Testis (tissue), 3 donors: Measurements from ENCODE around the gene C11orf52. TPM values are rescaled to one million over a fixed set of nuclear protein-coding genes. Genes with fewer than 3 reads are reported as not detected.
"Not testable (repeated sequence)": the region's sequence is repeated elsewhere in the genome, so short reads cannot be mapped to it uniquely, and the experiment has no call there.

Source experiments
- DNase-seq: peaks from one replicate; pipeline ENCODE4 v3.0.0-alpha.2; 2019
- H3K27ac ChIP-seq, 2 donors: fragments of 200-600 bp; sonication (generic); one replicate each; pipeline ENCODE4 v1.5.1; 2019
- H3K27me3 ChIP-seq: fragments of 200-600 bp; sonication (generic); one replicate; pipeline ENCODE4 v1.5.1; 2019
- H3K36me3 ChIP-seq: fragments of 200-600 bp; sonication (generic); one replicate; pipeline ENCODE4 v1.5.1; 2017; ENCODE audit warnings: low read depth; ENCODE audit errors: missing control alignments
- H3K4me1 ChIP-seq: fragments of 200-600 bp; sonication (generic); one replicate; pipeline ENCODE4 v1.5.1; 2019
- H3K4me3 ChIP-seq, 2 donors: fragments of 200-600 bp; sonication (generic); one replicate each; pipeline ENCODE4 v1.5.1; 2017 to 2019
- H3K9me3 ChIP-seq: fragments of 200-600 bp; sonication (generic); one replicate; pipeline ENCODE4 v1.5.1; 2017
- CTCF ChIP-seq, 3 experiments: fragments of 450-650 bp in 2 of 3; fragments of 200-600 bp in 1 of 3; sonication (generic) in 1 of 3; IDR thresholded peaks; one replicate each; pipeline ENCODE4 v1.5.1; 2016 to 2019; ENCODE audit warnings: antibody characterized with exemption in 3 of 3, mild to moderate bottlenecking in 2 of 3, moderate library complexity in 1 of 3
- POLR2A ChIP-seq: fragments of 450-650 bp; IDR thresholded peaks from one replicate; pipeline ENCODE4 v1.6.1; 2017; ENCODE audit warnings: antibody characterized with exemption, mild to moderate bottlenecking, moderate library complexity
- WGBS, 2 donors: methylation state at CpG; one replicate each; pipeline ENCODE4 v1.1.5; 2018; 5-methylcytosine and 5-hydroxymethylcytosine counted together
- intact Hi-C: fragments of 100-400 bp; cut with DNase I; formaldehyde crosslinking; loops from one replicate; pipeline ENCODE4 v1.15.1; 2023; ENCODE audit warnings: low total_unique reads
- polyA plus RNA-seq: library from polyadenylated mRNA; stranded (reverse); fragments of 350-450 nt; fragmentation: Illumina TruSeq; extraction: RNeasy Lipid Tissue Mini Kit (QIAGEN cat#74804); gene quantifications from one replicate; pipeline ENCODE4 v1.2.3, GENCODE V29; 2014; ENCODE audit warnings: low read depth, low replicate concordance; ENCODE audit not compliant: insufficient read depth
- total RNA-seq, 2 donors: library from RNA; depleted of rRNA; stranded (reverse); fragments of >200 nt; gene quantifications; one replicate each; pipeline ENCODE4 v1.2.3, GENCODE V29; 2016

The C11orf52 gene
- total and polyA plus RNA-seq, 3 donors from 2014 or later = 1.4 to 2.0 (median 1.6) TPM

- no peak overlapping the region for H3K27ac ChIP-seq
- DNase-seq = no peak
Measured at GRCh38 chr11:111882202-111882601, 36.5 kb upstream of the C11orf52 start.

GRCh38 chr11:111885053-111885452, 33.7 kb upstream of the C11orf52 start:
- H3K27me3 ChIP-seq, DNase-seq, H3K36me3 ChIP-seq, H3K9me3 ChIP-seq, H3K4me3 ChIP-seq, H3K27ac ChIP-seq, intact Hi-C loops, H3K4me1 ChIP-seq: not testable (repeated sequence)
- WGBS, 2 donors = 78 to 97% methylated on average over 4 of the region's 4 CpGs

More at GRCh38 chr11:111882202-111882601, 36.5 kb upstream of the C11orf52 start:
- H3K9me3 ChIP-seq = no peaks in the 10 kb centered on the region
- no peak overlapping the region for H3K4me3 ChIP-seq
- TF ChIP-seq POLR2A (no peak), CTCF (IDR thresholded peaks at IDR 0.05) (no peak)
- H3K27me3 ChIP-seq = no peaks in the 10 kb centered on the region
- no peaks in the 10 kb centered on the region for H3K36me3 ChIP-seq
- peaks cover 4% of the 10 kb centered on the region for H3K4me1 ChIP-seq
- intact Hi-C loops = no loop called here
- WGBS, 2 donors = 86 to 94% methylated on average over 5 of the region's 5 CpGs

- no peak overlapping the region for H3K27ac ChIP-seq
- no peak for DNase-seq
- intact Hi-C loops = no loop called here
- no peaks in the 10 kb centered on the region for H3K27me3 ChIP-seq
- H3K4me3 ChIP-seq = no peak overlapping the region
- TF ChIP-seq CTCF (IDR thresholded peaks at IDR 0.05) = no peak
- TF ChIP-seq POLR2A = no peak
- no peaks in the 10 kb centered on the region for H3K9me3 ChIP-seq
- WGBS, 2 donors = 75 to 95% methylated on average over 4 of the region's 4 CpGs
- H3K4me1 ChIP-seq = no peaks in the 10 kb centered on the region
- no peaks in the 10 kb centered on the region for H3K36me3 ChIP-seq
Measured at GRCh38 chr11:111886032-111886431, 32.7 kb upstream of the C11orf52 start.

GRCh38 chr11:111886844-111887243, 31.9 kb upstream of the C11orf52 start:
- no peak for TF ChIP-seq POLR2A
- no peak for TF ChIP-seq CTCF (IDR thresholded peaks at IDR 0.05)
- no peak for DNase-seq
- no peaks in the 10 kb centered on the region for H3K4me1 ChIP-seq
- 88 to 92% methylated on average over 2 of the region's 2 CpGs for WGBS, 2 donors
- no peaks in the 10 kb centered on the region for H3K9me3 ChIP-seq
- H3K27ac ChIP-seq = no peak overlapping the region
- H3K4me3 ChIP-seq = no peak overlapping the region
- no peaks in the 10 kb centered on the region for H3K27me3 ChIP-seq
- intact Hi-C loops = no loop called here
- no peaks in the 10 kb centered on the region for H3K36me3 ChIP-seq

- H3K4me1 ChIP-seq = no peaks in the 10 kb centered on the region
- WGBS, 2 donors = 68 to 82% methylated on average over 2 of the region's 2 CpGs
- H3K9me3 ChIP-seq = no peaks in the 10 kb centered on the region
- no peak overlapping the region for H3K4me3 ChIP-seq
- DNase-seq = no peak
- TF ChIP-seq CTCF (IDR thresholded peaks at IDR 0.05) = no peak
- TF ChIP-seq POLR2A = no peak
- H3K36me3 ChIP-seq = no peaks in the 10 kb centered on the region
- no peak overlapping the region for H3K27ac ChIP-seq
- H3K27me3 ChIP-seq = no peaks in the 10 kb centered on the region
- intact Hi-C loops = no loop called here
Measured at GRCh38 chr11:111905411-111905810, 13.3 kb upstream of the C11orf52 start.
